ENCODE data around the gene SEMA3C. TPM values are rescaled to one million over a fixed set of nuclear protein-coding genes. Genes with fewer than 3 reads are reported as not detected.

Gene SEMA3C
- total and polyA plus RNA-seq, 12 donors, result 2.4 to 20.5 (median 6.2) TPM

GRCh38 chr7:80787721-80788120 is 131.1 kb downstream of the SEMA3C start:
- no peaks in the 10 kb centered on the region for H3K27me3 ChIP-seq
- no peaks in the 10 kb centered on the region for H3K9me3 ChIP-seq (replicated peaks in 1 of 3)
- intact Hi-C loops (cut with DNase I), result no loop called here
- 68 to 85% (median 80%) methylated on average over 1 of the region's 1 CpG for WGBS, 4 donors
- H3K27ac ChIP-seq, result no peak overlapping the region
- H3K36me3 ChIP-seq (replicated peaks in 1 of 2), result no peaks in the 10 kb centered on the region
- TF ChIP-seq CTCF (IDR thresholded peaks at IDR 0.05), result no peak
- TF ChIP-seq POLR2A (IDR thresholded peaks at IDR 0.05), result no peak
- no peaks in the 10 kb centered on the region for H3K4me1 ChIP-seq (replicated peaks in 1 of 2)
- no peak overlapping the region for H3K4me3 ChIP-seq
- no peak for DNase-seq

GRCh38 chr7:80785961-80786536 is 132.8 kb downstream of the SEMA3C start:
- intact Hi-C loops (cut with DNase I), result no loop called here
- TF ChIP-seq POLR2A (IDR thresholded peaks at IDR 0.05) (no peak), CTCF (IDR thresholded peaks at IDR 0.05) (no peak)
- Histone ChIP-seq H3K9me3 (replicated peaks in 1 of 3) (no peaks in the 10 kb centered on the region), H3K27me3 (no peaks in the 10 kb centered on the region), H3K36me3 (replicated peaks in 1 of 2) (no peaks in the 10 kb centered on the region), H3K27ac (no peak overlapping the region), H3K4me1 (replicated peaks in 1 of 2) (peaks cover 0 to 6% of the 10 kb centered on the region in 2 donors), H3K4me3 (no peak overlapping the region)
- WGBS, 4 donors, result 92 to 96% (median 93%) methylated on average over 3 of the region's 3 CpGs
- DNase-seq, result no peak

- no peaks in the 10 kb centered on the region for H3K36me3 ChIP-seq (replicated peaks in 1 of 2)
- H3K4me3 ChIP-seq, result no peak overlapping the region
- peaks cover 0 to 6% of the 10 kb centered on the region in 2 donors for H3K4me1 ChIP-seq (replicated peaks in 1 of 2)
- no peak overlapping the region for H3K27ac ChIP-seq
- TF ChIP-seq POLR2A (IDR thresholded peaks at IDR 0.05) (no peak), CTCF (IDR thresholded peaks at IDR 0.05) (no peak)
- DNase-seq, result no peak
- intact Hi-C loops (cut with DNase I), result no loop called here
- no peaks in the 10 kb centered on the region for H3K27me3 ChIP-seq
- no peaks in the 10 kb centered on the region for H3K9me3 ChIP-seq (replicated peaks in 1 of 3)
These were observed 133.6 kb downstream of the SEMA3C start for GRCh38 chr7:80785276-80785675.

GRCh38 chr7:80783678-80784327 is 135.0 kb downstream of the SEMA3C start:
- H3K36me3 ChIP-seq (replicated peaks in 1 of 2), result no peaks in the 10 kb centered on the region
- H3K9me3 ChIP-seq (replicated peaks in 1 of 3), result no peaks in the 10 kb centered on the region
- H3K4me3 ChIP-seq, result no peak overlapping the region
- H3K27me3 ChIP-seq, result no peaks in the 10 kb centered on the region
- WGBS, 4 donors, result 54 to 67% (median 59%) methylated on average over 2 of the region's 2 CpGs
- intact Hi-C loops (cut with DNase I), result no loop called here
- no peak for DNase-seq
- H3K4me1 ChIP-seq (replicated peaks in 1 of 2), result peaks cover 0 to 6% of the 10 kb centered on the region in 2 donors
- TF ChIP-seq POLR2A (IDR thresholded peaks at IDR 0.05) (no peak), CTCF (IDR thresholded peaks at IDR 0.05) (no peak)
- no peak overlapping the region for H3K27ac ChIP-seq
